H1 (cell line): ENCODE data around the gene TFAP2E. TPM values are rescaled to one million over a fixed set of nuclear protein-coding genes. Genes with fewer than 3 reads are reported as not detected.

ENCODE experiments used
- CTCF ChIA-PET: fragments of 300-600 bp; sonication (Branson Sonifier 250); formaldehyde crosslinking; loops from one replicate; lab custom pipeline; 2021; ENCODE audit not compliant: partially characterized antibody; lab: Charles Lee
- POLR2A ChIA-PET: fragments of 300-600 bp; sonication (Branson Sonifier 250); formaldehyde crosslinking; loops from one replicate; lab custom pipeline; 2021; ENCODE audit warnings: inconsistent platforms; ENCODE audit not compliant: partially characterized antibody; lab: Charles Lee
- DNase-seq, 2 experiments: peaks; one replicate each; pipeline versions ENCODE4 v3.0.0 to v3.0.0-alpha.2; 2010 to 2022; ENCODE audit warnings: low spot score in 2 of 2, low read depth in 1 of 2, mixed read lengths in 1 of 2
- FAIRE-seq: peaks from 2 replicates; lab custom pipeline; 2011; peaks lifted over from hg19 to GRCh38; lab: Jason Lieb, UNC
- H2AFZ ChIP-seq: 2 replicates; pipeline ENCODE4 v1.8.1; 2012; ENCODE audit warnings: low read length, inconsistent platforms
- H2AK5ac ChIP-seq: 2 replicates; pipeline ENCODE4 v1.6.1; 2013; ENCODE audit warnings: low read depth, low read length
- H2BK120ac ChIP-seq: replicated peaks from 2 replicates; pipeline ENCODE3; 2013; ENCODE audit warnings: low read depth, low read length, inconsistent platforms
- H2BK12ac ChIP-seq: 2 replicates; pipeline ENCODE4 v1.6.1; 2013; ENCODE audit warnings: low read depth, low read length
- H2BK15ac ChIP-seq: 2 replicates; pipeline ENCODE4 v1.6.1; 2013; ENCODE audit warnings: low read length
- H2BK20ac ChIP-seq: 2 replicates; pipeline ENCODE4 v1.6.1; 2013; ENCODE audit warnings: low read length
- H2BK5ac ChIP-seq: 2 replicates; pipeline ENCODE4 v1.6.1; 2013; ENCODE audit warnings: low read depth, low read length
- H3K14ac ChIP-seq: 2 replicates; pipeline ENCODE4 v1.6.1; 2013; ENCODE audit warnings: inconsistent platforms; ENCODE audit not compliant: insufficient read length
- H3K18ac ChIP-seq: 2 replicates; pipeline ENCODE4 v1.6.1; 2013; ENCODE audit warnings: low read length; ENCODE audit errors: extremely low read depth
- H3K23ac ChIP-seq: 2 replicates; pipeline ENCODE4 v1.6.1; 2013; ENCODE audit warnings: inconsistent platforms; ENCODE audit not compliant: insufficient read length
- H3K23me2 ChIP-seq: 2 replicates; pipeline ENCODE4 v1.6.1; 2013; ENCODE audit warnings: low read depth, low read length
- H3K27ac ChIP-seq: 2 replicates; pipeline ENCODE4 v1.6.1; 2011; ENCODE audit warnings: low read depth, low read length, inconsistent platforms
- H3K27me3 ChIP-seq, 4 experiments: replicated peaks in 1 of 4; 1 replicate in 1 of 4; 2 replicates in 3 of 4; pipeline versions ENCODE4 v1.6.1 to v1.8.1; 2011 to 2013; ENCODE audit warnings: low read length in 3 of 4, mild to moderate bottlenecking in 3 of 4, inconsistent platforms in 2 of 4, mixed read lengths in 2 of 4, moderate library complexity in 1 of 4; ENCODE audit not compliant: control insufficient read depth in 3 of 4, insufficient read depth in 3 of 4; ENCODE audit errors: extremely low read depth in 1 of 4
- H3K36me3 ChIP-seq, 4 experiments: 2 replicates each; pipeline versions ENCODE4 v1.6.1 to v1.8.1; 2011 to 2013; ENCODE audit warnings: mild to moderate bottlenecking in 4 of 4, low read length in 3 of 4, moderate library complexity in 2 of 4, control low read depth in 1 of 4, inconsistent platforms in 1 of 4; ENCODE audit not compliant: insufficient read depth in 4 of 4, control insufficient read depth in 2 of 4
- H3K4ac ChIP-seq: replicated peaks from 2 replicates; pipeline ENCODE3; 2013; ENCODE audit warnings: low read length, low read depth, mixed read lengths, inconsistent platforms; ENCODE audit not compliant: insufficient read length
- H3K4me1 ChIP-seq, 4 experiments: replicated peaks in 1 of 4; 1 replicate in 1 of 4; 2 replicates in 3 of 4; pipeline versions ENCODE4 v1.6.1 to v1.8.1; 2011 to 2013; ENCODE audit warnings: low read length in 3 of 4, inconsistent platforms in 2 of 4, mixed read lengths in 1 of 4; ENCODE audit not compliant: insufficient read depth in 4 of 4, control insufficient read depth in 3 of 4
- H3K4me2 ChIP-seq, 2 experiments: 2 replicates each; pipeline versions ENCODE4 v1.6.1 to v1.8.1; 2011 to 2013; ENCODE audit warnings: low read depth in 2 of 2, low read length in 2 of 2, control low read depth in 1 of 2, inconsistent platforms in 1 of 2, mild to moderate bottlenecking in 1 of 2; ENCODE audit not compliant: insufficient read depth in 1 of 2
- H3K4me3 ChIP-seq, 4 experiments: fragments of 200-600, 300-600 bp in 1 of 4; sonication (generic), shearing (Covaris generic), sonication (Bioruptor Twin) in 1 of 4; 2 replicates each; pipeline versions ENCODE4 v1.5.1 to v1.8.1; 2011 to 2016; ENCODE audit warnings: low read length in 4 of 4, low read depth in 3 of 4, control low read depth in 2 of 4, inconsistent platforms in 2 of 4, mild to moderate bottlenecking in 2 of 4, mixed read lengths in 1 of 4, moderate library complexity in 1 of 4; ENCODE audit not compliant: insufficient read depth in 2 of 4; ENCODE audit errors: extremely low read depth in 1 of 4
- H3K56ac ChIP-seq: replicated peaks from 2 replicates; pipeline ENCODE3; 2013; ENCODE audit warnings: low read depth, mild to moderate bottlenecking, mixed read lengths, low read length, inconsistent platforms; ENCODE audit not compliant: insufficient read length
- H3K79me1 ChIP-seq: 2 replicates; pipeline ENCODE4 v1.6.1; 2013; ENCODE audit warnings: low read depth, low read length, control low read depth
- H3K79me2 ChIP-seq, 2 experiments: 2 replicates each; pipeline versions ENCODE4 v1.6.1 to v1.8.1; 2012 to 2013; ENCODE audit warnings: low read length in 2 of 2, mild to moderate bottlenecking in 2 of 2, inconsistent platforms in 1 of 2; ENCODE audit not compliant: insufficient read depth in 2 of 2, control insufficient read depth in 1 of 2
- H3K9ac ChIP-seq, 4 experiments: replicated peaks in 1 of 4; 1 replicate in 1 of 4; 2 replicates in 3 of 4; pipeline versions ENCODE4 v1.6.1 to v1.8.1; 2011 to 2013; ENCODE audit warnings: low read depth in 3 of 4, low read length in 3 of 4, control low read depth in 2 of 4, mild to moderate bottlenecking in 2 of 4, moderate library complexity in 2 of 4, inconsistent platforms in 1 of 4; ENCODE audit errors: extremely low read depth in 1 of 4
- H3K9me3 ChIP-seq, 2 experiments: 2 replicates each; pipeline versions ENCODE4 v1.6.1 to v1.8.1; 2012 to 2013; ENCODE audit warnings: mild to moderate bottlenecking in 2 of 2, moderate library complexity in 2 of 2, control low read depth in 1 of 2, inconsistent platforms in 1 of 2, low read depth in 1 of 2, low read length in 1 of 2, mixed read lengths in 1 of 2; ENCODE audit not compliant: insufficient read depth in 2 of 2
- H4K20me1 ChIP-seq, 2 experiments: replicated peaks in 1 of 2; 2 replicates each; pipeline versions ENCODE3 to v1.8.1; 2011 to 2013; ENCODE audit warnings: inconsistent platforms in 2 of 2, low read length in 2 of 2, mild to moderate bottlenecking in 1 of 2; ENCODE audit not compliant: insufficient read depth in 2 of 2, control insufficient read depth in 1 of 2
- H4K5ac ChIP-seq: 2 replicates; pipeline ENCODE4 v1.6.1; 2013; ENCODE audit warnings: low read length, low read depth, mixed read lengths, inconsistent platforms; ENCODE audit not compliant: insufficient read length
- H4K8ac ChIP-seq: 2 replicates; pipeline ENCODE4 v1.8.0; 2013; ENCODE audit warnings: mild to moderate bottlenecking, moderate library complexity, low read length, inconsistent platforms; ENCODE audit not compliant: insufficient read depth; ENCODE audit errors: extremely low read depth
- H4K91ac ChIP-seq: replicated peaks from 2 replicates; pipeline ENCODE3; 2013; ENCODE audit warnings: low read length, mixed read lengths, inconsistent platforms; ENCODE audit not compliant: insufficient read length
- CREB1 ChIP-seq: IDR thresholded peaks from 2 replicates; pipeline ENCODE4 v1.6.1; 2012; ENCODE audit warnings: inconsistent platforms
- CTBP2 ChIP-seq: IDR thresholded peaks from 2 replicates; pipeline ENCODE4 v1.7.0; 2011; ENCODE audit warnings: borderline replicate concordance, mild to moderate bottlenecking, moderate library complexity, mixed read lengths, low read length; ENCODE audit not compliant: insufficient read depth, insufficient read length
- EP300 ChIP-seq, 2 experiments: IDR thresholded peaks; 1 replicate in 1 of 2; 2 replicates in 1 of 2; pipeline ENCODE4 v1.6.1; 2011 to 2012; ENCODE audit warnings: low read depth in 2 of 2, low read length in 2 of 2, mild to moderate bottlenecking in 2 of 2, borderline replicate concordance in 1 of 2, inconsistent platforms in 1 of 2, moderate library complexity in 1 of 2
- SP2 ChIP-seq: IDR thresholded peaks from 2 replicates; pipeline ENCODE4 v1.6.1; 2012; ENCODE audit warnings: mild to moderate bottlenecking, low read length, inconsistent platforms
- SRF ChIP-seq: IDR thresholded peaks from 2 replicates; pipeline ENCODE4 v1.6.1; 2011; ENCODE audit warnings: mild to moderate bottlenecking, low read depth, low read length, moderate library complexity
- YY1 ChIP-seq: IDR thresholded peaks from 2 replicates; pipeline ENCODE4 v1.6.1; 2011; ENCODE audit warnings: low read depth, mild to moderate bottlenecking, low read length
- WGBS, 2 experiments: shearing (Covaris generic) in 1 of 2; methylation state at CpG; one replicate each; pipeline versions ENCODE4 v1.1.6 to v1.1.7; 2013 to 2015; ENCODE audit warnings: low lambda C conversion rate in 2 of 2, mixed read lengths in 2 of 2, inconsistent platforms in 1 of 2, low coverage in 1 of 2, missing lambda C conversion rate in 1 of 2; ENCODE audit not compliant: insufficient replicate concordance in 2 of 2, insufficient coverage in 1 of 2, insufficient read length in 1 of 2; ENCODE audit errors: extremely low coverage in 1 of 2, missing lambda C conversion rate in 1 of 2; 5-methylcytosine and 5-hydroxymethylcytosine counted together
- polyA plus RNA-seq, 7 experiments: library from polyadenylated mRNA; depleted of rRNA in 3 of 7; stranded (reverse) in 5 of 7; unstranded in 2 of 7; fragments of >200 nt in 5 of 7; fragments of 200-250 nt in 2 of 7; gene quantifications; 1 replicate in 5 of 7; 2 replicates in 1 of 7; 4 replicates in 1 of 7; pipeline versions ENCODE4 v1.2.1 to v1.2.3, GENCODE V29; 2011 to 2013; ENCODE audit warnings: missing spikeins in 2 of 7, mixed read lengths in 2 of 7
- total RNA-seq: library from RNA; stranded (reverse); fragmentation: NEBNext Ultra II Directional; extraction: Animal tissue kit (Norgen Biotek cat#: 25700); gene quantifications from 2 replicates; pipeline ENCODE4 v1.2.1, GENCODE V29; 2021

The TFAP2E gene
- total and polyA plus RNA-seq, 2 of the 8 experiments (the other 6 are each of a cell fraction or from before 2014, with no cell fraction given), result 0.24 to 0.50 TPM

DNA sequence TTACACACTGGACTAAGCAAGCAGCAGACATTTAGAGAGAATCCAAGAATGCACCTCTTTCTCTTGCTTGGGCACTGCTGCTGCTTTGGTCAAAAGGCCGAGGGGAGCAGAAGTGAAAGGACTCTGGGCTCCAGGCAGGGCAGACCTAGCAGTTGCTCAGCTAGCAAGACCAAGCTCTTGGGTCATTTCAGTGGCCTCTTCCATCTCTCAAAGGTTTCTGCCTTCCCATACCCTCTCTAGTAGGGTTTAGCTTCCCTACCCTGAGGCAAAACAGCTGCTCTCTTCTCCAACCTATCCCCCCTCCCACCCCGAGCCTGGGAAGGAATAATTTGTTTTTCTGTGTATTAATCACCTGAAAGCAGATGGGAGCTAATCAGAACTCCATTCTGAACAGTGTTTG is 25.8 kb downstream of the TFAP2E start:
- H3K4me3 ChIP-seq, result no peak overlapping the region
- H4K8ac ChIP-seq, result no peak overlapping the region
- no peak overlapping the region for H2AFZ ChIP-seq
- H3K4me2 ChIP-seq, result no peak overlapping the region
- H3K18ac ChIP-seq, result no peak overlapping the region
- no peak overlapping the region for H2BK12ac ChIP-seq
- H4K91ac ChIP-seq, result no peak overlapping the region
- H4K20me1 ChIP-seq, result peaks cover 0 to 6% of the 10 kb centered on the region in 2 experiments
- CTCF ChIA-PET, result interaction anchor here (0.6 to 7.8 kb wide), 4 partner anchors 30 to 130 kb away, joined by 3 to 38 read pairs (median 3); no protein-coding TSS in a partner anchor
- no peak overlapping the region for H3K56ac ChIP-seq
- no peak overlapping the region for H4K5ac ChIP-seq
- H3K27me3 ChIP-seq, result no peaks in the 10 kb centered on the region
- no peak overlapping the region for H2BK120ac ChIP-seq
- TF ChIP-seq SP2, result no peak
- TF ChIP-seq EP300 (IDR thresholded peaks at IDR 0.05; ENCODE audit: borderline replicate concordance in 1 of 2, low read depth in 2 of 2, low read length in 2 of 2), result no peak
- TF ChIP-seq CTBP2, result no peak
- TF ChIP-seq SRF, result no peak
- TF ChIP-seq CREB1, result no peak
- no peak for TF ChIP-seq YY1
- TF ChIP-seq, all 59 proteins: peak for 0
- Histone ChIP-seq H3K14ac (no peak overlapping the region), H3K4me1 (no peaks in the 10 kb centered on the region), H3K23me2 (no peaks in the 10 kb centered on the region), H3K27ac (no peak overlapping the region), H3K9ac (no peak overlapping the region), H3K79me1 (no peaks in the 10 kb centered on the region), H2BK15ac (no peak overlapping the region), H3K9me3 (no peaks in the 10 kb centered on the region), H2AK5ac (no peak overlapping the region), H3K79me2 (no peaks in the 10 kb centered on the region), H3K23ac (no peak overlapping the region), H2BK5ac (no peak overlapping the region), H2BK20ac (no peak overlapping the region), H3K4ac (no peak overlapping the region), H3K36me3 (peaks cover 0 to 26% (median 15%) of the 10 kb centered on the region in 4 experiments; a peak in 4 of 8 replicates)
- FAIRE-seq, result no peak
- DNase-seq, result no peak
- WGBS, 2 experiments, result 87% methylated on average over 2 of the region's 2 CpGs; no CpG with 5 or more reads in 1 of the 2 experiments
- POLR2A ChIA-PET, result interaction anchor here (0.7 to 3.0 kb wide), 2 partner anchors 13 to 123 kb away, joined by 3 to 10 read pairs; no protein-coding TSS in a partner anchor
